HEK293 (cell line): Measurements from ENCODE around the gene STYX.

Experiments
- KLF1 ChIP-seq: fragments of 450-650 bp; formaldehyde crosslinking; IDR thresholded peaks from 2 replicates; pipeline ENCODE4 v1.5.1; 2016; ENCODE audit warnings: missing biosample characterization, missing genetic modification characterization
- KLF7 ChIP-seq: fragments of 450-650 bp; formaldehyde crosslinking; IDR thresholded peaks from 2 replicates; pipeline ENCODE4 v1.5.1; 2016; ENCODE audit warnings: missing biosample characterization, missing genetic modification characterization, borderline replicate concordance
- SP2 ChIP-seq: fragments of 450-650 bp; formaldehyde crosslinking; IDR thresholded peaks from 2 replicates; pipeline ENCODE4 v1.5.1; 2016; ENCODE audit warnings: missing biosample characterization, missing genetic modification characterization
- SP3 ChIP-seq: fragments of 450-650 bp; formaldehyde crosslinking; IDR thresholded peaks from 2 replicates; pipeline ENCODE4 v1.5.1; 2016; ENCODE audit warnings: missing biosample characterization, missing genetic modification characterization
- YY1 ChIP-seq: fragments of 450-650 bp; formaldehyde crosslinking; IDR thresholded peaks from 2 replicates; pipeline ENCODE4 v1.5.1; 2018; ENCODE audit warnings: missing biosample characterization, missing genetic modification characterization
- ZBTB1 ChIP-seq: fragments of 450-650 bp; formaldehyde crosslinking; IDR thresholded peaks from 2 replicates; pipeline ENCODE4 v1.5.1; 2016; ENCODE audit warnings: missing biosample characterization, missing genetic modification characterization
- ZBTB48 ChIP-seq: fragments of 450-650 bp; formaldehyde crosslinking; IDR thresholded peaks from 2 replicates; pipeline ENCODE4 v1.5.1; 2016; ENCODE audit warnings: missing biosample characterization, missing genetic modification characterization
- ZBTB8A ChIP-seq: fragments of 450-650 bp; formaldehyde crosslinking; IDR thresholded peaks from 2 replicates; pipeline ENCODE4 v1.5.1; 2016; ENCODE audit warnings: missing biosample characterization, missing genetic modification characterization
- ZEB2 ChIP-seq: fragments of 450-650 bp; formaldehyde crosslinking; IDR thresholded peaks from 2 replicates; pipeline ENCODE4 v1.5.1; 2016; ENCODE audit warnings: missing biosample characterization, missing genetic modification characterization
- ZFP37 ChIP-seq: fragments of 450-650 bp; formaldehyde crosslinking; IDR thresholded peaks from 2 replicates; pipeline ENCODE4 v1.5.1; 2016; ENCODE audit warnings: missing biosample characterization, missing genetic modification characterization
- ZIC2 ChIP-seq: fragments of 450-650 bp; formaldehyde crosslinking; IDR thresholded peaks from 2 replicates; pipeline ENCODE4 v1.5.1; 2016; ENCODE audit warnings: missing biosample characterization, missing genetic modification characterization
- ZNF146 ChIP-seq: fragments of 450-650 bp; formaldehyde crosslinking; IDR thresholded peaks from 2 replicates; pipeline ENCODE4 v1.5.1; 2016; ENCODE audit warnings: missing biosample characterization, missing genetic modification characterization
- ZNF24 ChIP-seq: fragments of 450-650 bp; formaldehyde crosslinking; IDR thresholded peaks from 2 replicates; pipeline ENCODE4 v1.5.1; 2016; ENCODE audit warnings: missing biosample characterization, missing genetic modification characterization
- ZNF248 ChIP-seq: fragments of 450-650 bp; formaldehyde crosslinking; IDR thresholded peaks from 2 replicates; pipeline ENCODE4 v1.5.1; 2017; ENCODE audit warnings: missing biosample characterization, missing genetic modification characterization
- ZNF335 ChIP-seq: fragments of 450-650 bp; formaldehyde crosslinking; conservative IDR thresholded peaks from 2 replicates; pipeline ENCODE4 v1.5.1; 2016; ENCODE audit warnings: missing biosample characterization, missing genetic modification characterization
- ZNF350 ChIP-seq: fragments of 450-650 bp; formaldehyde crosslinking; IDR thresholded peaks from 2 replicates; pipeline ENCODE4 v1.5.0; 2017; ENCODE audit warnings: missing biosample characterization, mild to moderate bottlenecking, missing genetic modification characterization
- ZNF394 ChIP-seq: fragments of 450-650 bp; formaldehyde crosslinking; IDR thresholded peaks from 2 replicates; pipeline ENCODE4 v1.5.1; 2016; ENCODE audit warnings: missing biosample characterization, missing genetic modification characterization, mild to moderate bottlenecking, moderate library complexity, borderline replicate concordance
- ZNF600 ChIP-seq: fragments of 450-650 bp; formaldehyde crosslinking; IDR thresholded peaks from 2 replicates; pipeline ENCODE4 v1.5.1; 2016; ENCODE audit warnings: missing biosample characterization, missing genetic modification characterization
- TF ChIP-seq, protein P1 (sequence below): fragments of 450-650 bp; formaldehyde crosslinking; IDR thresholded peaks from 2 replicates; pipeline ENCODE4 v1.5.1; 2016; ENCODE audit warnings: missing biosample characterization, missing genetic modification characterization
- TF ChIP-seq, protein P2 (sequence below): fragments of 450-650 bp; formaldehyde crosslinking; IDR thresholded peaks from 2 replicates; pipeline ENCODE4 v1.5.1; 2016; ENCODE audit warnings: missing biosample characterization, missing genetic modification characterization
- TF ChIP-seq, protein P3 (sequence below): fragments of 450-650 bp; formaldehyde crosslinking; IDR thresholded peaks from 2 replicates; pipeline ENCODE4 v1.5.1; 2016; ENCODE audit warnings: missing biosample characterization, missing genetic modification characterization, borderline replicate concordance
- TF ChIP-seq, protein P4 (sequence below): fragments of 450-650 bp; formaldehyde crosslinking; IDR thresholded peaks from 2 replicates; pipeline ENCODE4 v1.5.1; 2016; ENCODE audit warnings: missing biosample characterization, missing genetic modification characterization
- TF ChIP-seq, protein P5 (sequence below): fragments of 450-650 bp; formaldehyde crosslinking; conservative IDR thresholded peaks from 2 replicates; pipeline ENCODE4 v1.5.1; 2016; ENCODE audit warnings: low read depth, missing biosample characterization, missing genetic modification characterization

STYX gene

DNA sequence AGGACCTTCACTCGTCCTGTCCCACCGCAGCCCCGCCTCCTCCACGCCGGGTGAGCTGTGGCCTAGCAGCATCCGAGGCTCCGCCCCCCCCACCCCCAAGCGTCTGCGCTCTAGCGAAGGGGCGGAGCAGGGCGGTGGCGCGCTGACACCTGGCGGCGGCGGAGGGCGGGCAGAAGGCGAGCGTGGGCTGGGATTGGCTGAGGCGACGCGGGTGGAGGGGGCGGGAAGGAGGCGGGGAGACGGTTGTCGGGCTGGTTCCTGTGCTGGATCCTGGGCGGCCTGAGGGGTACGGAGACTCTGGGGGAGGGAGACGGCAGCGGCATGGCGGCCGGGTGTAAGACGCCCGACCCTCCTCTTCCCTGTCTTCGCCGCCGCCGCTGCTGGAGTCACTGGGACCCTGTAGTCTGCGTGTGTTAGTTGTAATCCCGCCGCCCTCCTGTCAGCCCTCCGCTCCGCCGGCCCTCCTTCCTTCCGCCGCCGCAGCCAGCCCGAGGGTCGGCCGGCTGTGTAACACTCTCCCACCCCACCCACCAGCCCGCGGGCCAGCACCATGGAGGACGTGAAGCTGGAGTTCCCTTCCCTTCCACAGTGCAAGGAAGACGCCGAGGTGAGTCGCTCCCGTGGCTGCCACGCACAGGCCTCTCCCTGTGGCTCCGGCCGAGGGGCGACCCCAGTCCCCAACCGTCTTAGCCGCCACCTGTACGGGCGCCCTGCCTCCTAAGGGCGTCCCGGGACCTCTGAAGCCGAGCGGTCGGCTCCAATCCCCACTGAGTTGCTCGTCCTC is at the start of gene STYX (continued):
- TF ChIP-seq, protein P1, sequence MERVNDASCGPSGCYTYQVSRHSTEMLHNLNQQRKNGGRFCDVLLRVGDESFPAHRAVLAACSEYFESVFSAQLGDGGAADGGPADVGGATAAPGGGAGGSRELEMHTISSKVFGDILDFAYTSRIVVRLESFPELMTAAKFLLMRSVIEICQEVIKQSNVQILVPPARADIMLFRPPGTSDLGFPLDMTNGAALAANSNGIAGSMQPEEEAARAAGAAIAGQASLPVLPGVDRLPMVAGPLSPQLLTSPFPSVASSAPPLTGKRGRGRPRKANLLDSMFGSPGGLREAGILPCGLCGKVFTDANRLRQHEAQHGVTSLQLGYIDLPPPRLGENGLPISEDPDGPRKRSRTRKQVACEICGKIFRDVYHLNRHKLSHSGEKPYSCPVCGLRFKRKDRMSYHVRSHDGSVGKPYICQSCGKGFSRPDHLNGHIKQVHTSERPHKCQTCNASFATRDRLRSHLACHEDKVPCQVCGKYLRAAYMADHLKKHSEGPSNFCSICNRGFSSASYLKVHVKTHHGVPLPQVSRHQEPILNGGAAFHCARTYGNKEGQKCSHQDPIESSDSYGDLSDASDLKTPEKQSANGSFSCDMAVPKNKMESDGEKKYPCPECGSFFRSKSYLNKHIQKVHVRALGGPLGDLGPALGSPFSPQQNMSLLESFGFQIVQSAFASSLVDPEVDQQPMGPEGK (tag by site-specific recombination) = peak; percentile 88
- TF ChIP-seq ZNF248 (tag by site-specific recombination) = no peak
- TF ChIP-seq ZNF146 (tag by site-specific recombination) = peak; percentile 38; the same call in 1 of the 2 replicates
- peak; percentile 61; the same call in 1 of the 2 replicates for TF ChIP-seq KLF7
- peak; percentile 97 for TF ChIP-seq SP2
- TF ChIP-seq ZFP37 (tag by site-specific recombination) = peak; percentile 75
- TF ChIP-seq ZNF24 (tag by site-specific recombination) = peak; percentile 49; the same call in 1 of the 2 replicates
- TF ChIP-seq YY1 (tag by site-specific recombination) = peak; percentile 84
- TF ChIP-seq KLF1 (tag by site-specific recombination) = peak; percentile 69; the same call in 1 of the 2 replicates
- peak; percentile 38; the same call in 1 of the 2 replicates for TF ChIP-seq ZNF394 (tag by site-specific recombination)
- peak; percentile 98 for TF ChIP-seq SP3 (tag by site-specific recombination)
- TF ChIP-seq ZIC2 (tag by site-specific recombination) = no peak
- TF ChIP-seq, protein P2, sequence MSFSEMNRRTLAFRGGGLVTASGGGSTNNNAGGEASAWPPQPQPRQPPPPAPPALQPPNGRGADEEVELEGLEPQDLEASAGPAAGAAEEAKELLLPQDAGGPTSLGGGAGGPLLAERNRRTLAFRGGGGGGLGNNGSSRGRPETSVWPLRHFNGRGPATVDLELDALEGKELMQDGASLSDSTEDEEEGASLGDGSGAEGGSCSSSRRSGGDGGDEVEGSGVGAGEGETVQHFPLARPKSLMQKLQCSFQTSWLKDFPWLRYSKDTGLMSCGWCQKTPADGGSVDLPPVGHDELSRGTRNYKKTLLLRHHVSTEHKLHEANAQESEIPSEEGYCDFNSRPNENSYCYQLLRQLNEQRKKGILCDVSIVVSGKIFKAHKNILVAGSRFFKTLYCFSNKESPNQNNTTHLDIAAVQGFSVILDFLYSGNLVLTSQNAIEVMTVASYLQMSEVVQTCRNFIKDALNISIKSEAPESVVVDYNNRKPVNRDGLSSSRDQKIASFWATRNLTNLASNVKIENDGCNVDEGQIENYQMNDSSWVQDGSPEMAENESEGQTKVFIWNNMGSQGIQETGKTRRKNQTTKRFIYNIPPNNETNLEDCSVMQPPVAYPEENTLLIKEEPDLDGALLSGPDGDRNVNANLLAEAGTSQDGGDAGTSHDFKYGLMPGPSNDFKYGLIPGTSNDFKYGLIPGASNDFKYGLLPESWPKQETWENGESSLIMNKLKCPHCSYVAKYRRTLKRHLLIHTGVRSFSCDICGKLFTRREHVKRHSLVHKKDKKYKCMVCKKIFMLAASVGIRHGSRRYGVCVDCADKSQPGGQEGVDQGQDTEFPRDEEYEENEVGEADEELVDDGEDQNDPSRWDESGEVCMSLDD (tag by site-specific recombination) = peak; percentile 66; the same call in 1 of the 2 replicates
- TF ChIP-seq, protein P3, sequence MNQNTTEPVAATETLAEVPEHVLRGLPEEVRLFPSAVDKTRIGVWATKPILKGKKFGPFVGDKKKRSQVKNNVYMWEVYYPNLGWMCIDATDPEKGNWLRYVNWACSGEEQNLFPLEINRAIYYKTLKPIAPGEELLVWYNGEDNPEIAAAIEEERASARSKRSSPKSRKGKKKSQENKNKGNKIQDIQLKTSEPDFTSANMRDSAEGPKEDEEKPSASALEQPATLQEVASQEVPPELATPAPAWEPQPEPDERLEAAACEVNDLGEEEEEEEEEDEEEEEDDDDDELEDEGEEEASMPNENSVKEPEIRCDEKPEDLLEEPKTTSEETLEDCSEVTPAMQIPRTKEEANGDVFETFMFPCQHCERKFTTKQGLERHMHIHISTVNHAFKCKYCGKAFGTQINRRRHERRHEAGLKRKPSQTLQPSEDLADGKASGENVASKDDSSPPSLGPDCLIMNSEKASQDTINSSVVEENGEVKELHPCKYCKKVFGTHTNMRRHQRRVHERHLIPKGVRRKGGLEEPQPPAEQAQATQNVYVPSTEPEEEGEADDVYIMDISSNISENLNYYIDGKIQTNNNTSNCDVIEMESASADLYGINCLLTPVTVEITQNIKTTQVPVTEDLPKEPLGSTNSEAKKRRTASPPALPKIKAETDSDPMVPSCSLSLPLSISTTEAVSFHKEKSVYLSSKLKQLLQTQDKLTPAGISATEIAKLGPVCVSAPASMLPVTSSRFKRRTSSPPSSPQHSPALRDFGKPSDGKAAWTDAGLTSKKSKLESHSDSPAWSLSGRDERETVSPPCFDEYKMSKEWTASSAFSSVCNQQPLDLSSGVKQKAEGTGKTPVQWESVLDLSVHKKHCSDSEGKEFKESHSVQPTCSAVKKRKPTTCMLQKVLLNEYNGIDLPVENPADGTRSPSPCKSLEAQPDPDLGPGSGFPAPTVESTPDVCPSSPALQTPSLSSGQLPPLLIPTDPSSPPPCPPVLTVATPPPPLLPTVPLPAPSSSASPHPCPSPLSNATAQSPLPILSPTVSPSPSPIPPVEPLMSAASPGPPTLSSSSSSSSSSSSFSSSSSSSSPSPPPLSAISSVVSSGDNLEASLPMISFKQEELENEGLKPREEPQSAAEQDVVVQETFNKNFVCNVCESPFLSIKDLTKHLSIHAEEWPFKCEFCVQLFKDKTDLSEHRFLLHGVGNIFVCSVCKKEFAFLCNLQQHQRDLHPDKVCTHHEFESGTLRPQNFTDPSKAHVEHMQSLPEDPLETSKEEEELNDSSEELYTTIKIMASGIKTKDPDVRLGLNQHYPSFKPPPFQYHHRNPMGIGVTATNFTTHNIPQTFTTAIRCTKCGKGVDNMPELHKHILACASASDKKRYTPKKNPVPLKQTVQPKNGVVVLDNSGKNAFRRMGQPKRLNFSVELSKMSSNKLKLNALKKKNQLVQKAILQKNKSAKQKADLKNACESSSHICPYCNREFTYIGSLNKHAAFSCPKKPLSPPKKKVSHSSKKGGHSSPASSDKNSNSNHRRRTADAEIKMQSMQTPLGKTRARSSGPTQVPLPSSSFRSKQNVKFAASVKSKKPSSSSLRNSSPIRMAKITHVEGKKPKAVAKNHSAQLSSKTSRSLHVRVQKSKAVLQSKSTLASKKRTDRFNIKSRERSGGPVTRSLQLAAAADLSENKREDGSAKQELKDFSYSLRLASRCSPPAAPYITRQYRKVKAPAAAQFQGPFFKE (tag by site-specific recombination) = no peak
- peak; percentile 61; the same call in 1 of the 2 replicates for TF ChIP-seq ZBTB8A
- TF ChIP-seq, protein P4, sequence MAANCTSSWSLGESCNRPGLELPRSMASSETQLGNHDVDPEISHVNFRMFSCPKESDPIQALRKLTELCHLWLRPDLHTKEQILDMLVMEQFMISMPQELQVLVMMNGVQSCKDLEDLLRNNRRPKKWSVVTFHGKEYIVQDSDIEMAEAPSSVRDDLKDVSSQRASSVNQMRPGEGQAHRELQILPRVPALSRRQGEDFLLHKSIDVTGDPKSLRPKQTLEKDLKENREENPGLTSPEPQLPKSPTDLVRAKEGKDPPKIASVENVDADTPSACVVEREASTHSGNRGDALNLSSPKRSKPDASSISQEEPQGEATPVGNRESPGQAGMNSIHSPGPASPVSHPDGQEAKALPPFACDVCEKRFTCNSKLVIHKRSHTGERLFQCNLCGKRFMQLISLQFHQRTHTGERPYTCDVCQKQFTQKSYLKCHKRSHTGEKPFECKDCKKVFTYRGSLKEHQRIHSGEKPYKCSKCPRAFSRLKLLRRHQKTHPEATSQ (tag by site-specific recombination) = no peak
- TF ChIP-seq ZBTB1 (tag by site-specific recombination) = no peak
- TF ChIP-seq ZNF335 (tag by site-specific recombination) = peak; percentile 37; the same call in 1 of the 2 replicates
- 0 out of 2 replicates have a peak, but pooled peaks have one; percentile 36 for TF ChIP-seq ZBTB48 (tag by site-specific recombination)
- TF ChIP-seq ZNF600 (tag by site-specific recombination) = peak; percentile 91
- TF ChIP-seq, protein P5, sequence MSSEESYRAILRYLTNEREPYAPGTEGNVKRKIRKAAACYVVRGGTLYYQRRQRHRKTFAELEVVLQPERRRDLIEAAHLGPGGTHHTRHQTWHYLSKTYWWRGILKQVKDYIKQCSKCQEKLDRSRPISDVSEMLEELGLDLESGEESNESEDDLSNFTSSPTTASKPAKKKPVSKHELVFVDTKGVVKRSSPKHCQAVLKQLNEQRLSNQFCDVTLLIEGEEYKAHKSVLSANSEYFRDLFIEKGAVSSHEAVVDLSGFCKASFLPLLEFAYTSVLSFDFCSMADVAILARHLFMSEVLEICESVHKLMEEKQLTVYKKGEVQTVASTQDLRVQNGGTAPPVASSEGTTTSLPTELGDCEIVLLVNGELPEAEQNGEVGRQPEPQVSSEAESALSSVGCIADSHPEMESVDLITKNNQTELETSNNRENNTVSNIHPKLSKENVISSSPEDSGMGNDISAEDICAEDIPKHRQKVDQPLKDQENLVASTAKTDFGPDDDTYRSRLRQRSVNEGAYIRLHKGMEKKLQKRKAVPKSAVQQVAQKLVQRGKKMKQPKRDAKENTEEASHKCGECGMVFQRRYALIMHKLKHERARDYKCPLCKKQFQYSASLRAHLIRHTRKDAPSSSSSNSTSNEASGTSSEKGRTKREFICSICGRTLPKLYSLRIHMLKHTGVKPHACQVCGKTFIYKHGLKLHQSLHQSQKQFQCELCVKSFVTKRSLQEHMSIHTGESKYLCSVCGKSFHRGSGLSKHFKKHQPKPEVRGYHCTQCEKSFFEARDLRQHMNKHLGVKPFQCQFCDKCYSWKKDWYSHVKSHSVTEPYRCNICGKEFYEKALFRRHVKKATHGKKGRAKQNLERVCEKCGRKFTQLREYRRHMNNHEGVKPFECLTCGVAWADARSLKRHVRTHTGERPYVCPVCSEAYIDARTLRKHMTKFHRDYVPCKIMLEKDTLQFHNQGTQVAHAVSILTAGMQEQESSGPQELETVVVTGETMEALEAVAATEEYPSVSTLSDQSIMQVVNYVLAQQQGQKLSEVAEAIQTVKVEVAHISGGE = peak; percentile 73
- TF ChIP-seq ZNF350 (tag by site-specific recombination) = no peak
- TF ChIP-seq ZEB2 (tag by site-specific recombination) = 0 out of 2 replicates have a peak, but pooled peaks have one; percentile 26
